Esophagus muscularis mucosa (tissue), 4 donors: Measurements from ENCODE around the gene HARS2. TPM values are rescaled to one million over a fixed set of nuclear protein-coding genes. Genes with fewer than 3 reads are reported as not detected.

ENCODE experiments used
- DNase-seq: peaks from one replicate; pipeline ENCODE4 v3.0.0-alpha.2; 2017; ENCODE audit errors: extremely low spot score
- H3K27ac ChIP-seq, 4 donors: fragments of 200-600 bp; sonication (generic); replicated peaks in 1 of 4; 1 replicate in 3 of 4; 2 replicates in 1 of 4; pipeline ENCODE4 v1.5.1; 2016 to 2019; ENCODE audit warnings: mild to moderate bottlenecking in 1 of 4
- H3K27me3 ChIP-seq, 4 donors: fragments of 200-600 bp; sonication (generic); one replicate each; pipeline versions ENCODE4 v1.5.1 to v1.6.0; 2016 to 2019
- H3K36me3 ChIP-seq, 4 donors: fragments of 200-600 bp; sonication (generic); one replicate each; pipeline ENCODE4 v1.5.1; 2016 to 2019
- H3K4me1 ChIP-seq, 4 donors: fragments of 200-600 bp; sonication (generic); one replicate each; pipeline ENCODE4 v1.5.1; 2016 to 2019
- H3K4me3 ChIP-seq, 4 donors: fragments of 200-600 bp; sonication (generic); 1 replicate in 2 of 4; 2 replicates in 2 of 4; pipeline ENCODE4 v1.5.1; 2016 to 2019; ENCODE audit warnings: mild to moderate bottlenecking in 4 of 4, moderate library complexity in 1 of 4
- H3K9me3 ChIP-seq, 4 donors: fragments of 200-600 bp; sonication (generic); 1 replicate in 3 of 4; 2 replicates in 1 of 4; pipeline ENCODE4 v1.5.1; 2016 to 2019
- CTCF ChIP-seq, 3 experiments: fragments of 200-600 bp in 2 of 3; fragments of 450-650 bp in 1 of 3; sonication (generic) in 2 of 3; IDR thresholded peaks; one replicate each; pipeline ENCODE4 v1.5.1; 2017 to 2019; ENCODE audit warnings: antibody characterized with exemption in 3 of 3, mild to moderate bottlenecking in 2 of 3, moderate library complexity in 1 of 3
- EP300 ChIP-seq: sonication (generic); formaldehyde crosslinking; IDR thresholded peaks from one replicate; pipeline ENCODE4 v1.6.1; 2017; ENCODE audit warnings: antibody characterized with exemption
- POLR2A ChIP-seq: fragments of 450-650 bp; IDR thresholded peaks from one replicate; pipeline ENCODE4 v1.6.1; 2017; ENCODE audit warnings: antibody characterized with exemption, moderate library complexity, mild to moderate bottlenecking, low read depth
- POLR2AphosphoS5 ChIP-seq, 2 donors: sonication (generic); formaldehyde crosslinking; IDR thresholded peaks; one replicate each; pipeline ENCODE4 v1.6.1; 2017; ENCODE audit warnings: antibody characterized with exemption in 2 of 2
- WGBS: methylation state at CpG from one replicate; pipeline ENCODE4 v1.1.5; 2018; 5-methylcytosine and 5-hydroxymethylcytosine counted together
- intact Hi-C: fragments of 100-400 bp; cut with DNase I; formaldehyde crosslinking; loops from one replicate; pipeline ENCODE4 v1.15.1; 2023
- total RNA-seq, 4 donors: library from RNA; depleted of rRNA; stranded (reverse); fragments of >200 nt; gene quantifications; one replicate each; pipeline versions ENCODE4 v1.1.0 to v1.2.1, GENCODE V29; 2016

The HARS2 gene
- total RNA-seq, 4 donors from 2014 or later: 19.1 to 22.2 (median 19.2) TPM

- Histone ChIP-seq H3K27me3 (no peaks in the 10 kb centered on the region), H3K4me3 (no peak overlapping the region), H3K27ac (no peak overlapping the region), H3K9me3 (no peaks in the 10 kb centered on the region), H3K36me3 (peaks cover 66 to 98% (median 94%) of the 10 kb centered on the region in 4 donors), H3K4me1 (peaks cover 0 to under 1% (median under 1%) of the 10 kb centered on the region in 4 donors)
- no peak for DNase-seq
- intact Hi-C loops: no loop called here
- WGBS: 91% methylated on average over 3 of the region's 3 CpGs
- TF ChIP-seq POLR2A: no peak
- no peak for TF ChIP-seq EP300
- TF ChIP-seq CTCF (IDR thresholded peaks at IDR 0.05): no peak
- no peak for TF ChIP-seq POLR2AphosphoS5 (IDR thresholded peaks at IDR 0.05)
Observed at GRCh38 chr5:140677947-140678346, 13.3 kb upstream of the HARS2 start.

GRCh38 chr5:140678993-140679392 lies 12.3 kb upstream of the HARS2 start:
- 97% methylated on average over 7 of the region's 7 CpGs for WGBS
- peaks cover 60 to 99% (median 94%) of the 10 kb centered on the region in 4 donors for H3K36me3 ChIP-seq
- no peak for TF ChIP-seq EP300
- no peak for TF ChIP-seq POLR2A
- no peak for TF ChIP-seq CTCF (IDR thresholded peaks at IDR 0.05)
- no peak for TF ChIP-seq POLR2AphosphoS5 (IDR thresholded peaks at IDR 0.05)
- no peak for DNase-seq
- no peak overlapping the region for H3K4me3 ChIP-seq
- no peak overlapping the region for H3K27ac ChIP-seq
- no peaks in the 10 kb centered on the region for H3K27me3 ChIP-seq
- intact Hi-C loops: no loop called here
- H3K4me1 ChIP-seq: no peaks in the 10 kb centered on the region
- no peaks in the 10 kb centered on the region for H3K9me3 ChIP-seq

- Histone ChIP-seq H3K27me3 (no peaks in the 10 kb centered on the region), H3K27ac (peak overlapping the region; percentile 80 to 92 (median 90)), H3K4me3 (peak overlapping the region; percentile 80 to 95 (median 84)), H3K9me3 (no peaks in the 10 kb centered on the region), H3K36me3 (peaks cover 25 to 62% (median 43%) of the 10 kb centered on the region in 4 donors), H3K4me1 (peaks cover 24 to 48% (median 37%) of the 10 kb centered on the region in 4 donors)
- intact Hi-C loops: no loop called here
- TF ChIP-seq POLR2A (no peak), EP300 (no peak), CTCF (IDR thresholded peaks at IDR 0.05) (no peak), POLR2AphosphoS5 (IDR thresholded peaks at IDR 0.05) (no peak)
- WGBS: 60% methylated on average over 8 of the region's 8 CpGs
- DNase-seq: no peak
Observed at GRCh38 chr5:140690376-140690932, 801 bp upstream of the HARS2 start.

- H3K27me3 ChIP-seq: no peaks in the 10 kb centered on the region
- H3K4me3 ChIP-seq: no peak overlapping the region
- intact Hi-C loops: no loop called here
- DNase-seq: no peak
- H3K9me3 ChIP-seq: no peaks in the 10 kb centered on the region
- 61% methylated on average over 5 of the region's 5 CpGs for WGBS
- peaks cover 24 to 45% (median 37%) of the 10 kb centered on the region in 4 donors for H3K4me1 ChIP-seq
- H3K27ac ChIP-seq: no peak overlapping the region
- peaks cover 49 to 66% (median 61%) of the 10 kb centered on the region in 4 donors for H3K36me3 ChIP-seq
- no peak for TF ChIP-seq POLR2A
- TF ChIP-seq EP300: no peak
- TF ChIP-seq CTCF (IDR thresholded peaks at IDR 0.05): no peak
- TF ChIP-seq POLR2AphosphoS5 (IDR thresholded peaks at IDR 0.05): no peak
Observed at GRCh38 chr5:140694276-140694675, 3.0 kb downstream of the HARS2 start.
